NCI-H2081 (cell line): ENCODE results near the gene CMTM1.
A peak's percentile ranks its signal among the peaks of the same experiment; 100 is the strongest.
"Not testable (repeated sequence)": the region's sequence is repeated elsewhere in the genome, so short reads cannot be mapped to it uniquely, and the experiment has no call there.

Experiments
- DNase-seq, 2 experiments: peaks; one replicate each; lab custom pipeline; 2025; lab: John Stamatoyannopoulos, UW

The CMTM1 gene

DNA sequence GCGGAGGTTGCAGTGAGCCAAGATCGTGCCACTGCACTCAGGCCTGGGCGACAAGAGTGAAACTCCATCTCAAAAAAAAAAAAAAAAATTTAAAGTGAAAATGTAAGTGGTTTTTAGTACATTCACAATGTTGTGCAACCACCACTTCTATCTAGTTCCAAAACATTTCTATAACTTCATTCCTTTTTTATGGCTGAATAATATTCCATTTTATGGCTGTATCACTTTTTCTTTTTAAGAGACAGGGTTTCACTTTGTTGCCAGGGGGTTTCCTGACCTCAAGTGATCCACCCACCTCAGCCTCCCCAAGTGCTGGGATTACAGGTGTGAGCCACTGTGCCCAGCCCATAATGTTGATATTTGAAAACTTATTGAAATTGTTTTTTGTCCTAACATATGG is 26.6 kb downstream of the CMTM1 start:
- no peak for DNase-seq

DNA sequence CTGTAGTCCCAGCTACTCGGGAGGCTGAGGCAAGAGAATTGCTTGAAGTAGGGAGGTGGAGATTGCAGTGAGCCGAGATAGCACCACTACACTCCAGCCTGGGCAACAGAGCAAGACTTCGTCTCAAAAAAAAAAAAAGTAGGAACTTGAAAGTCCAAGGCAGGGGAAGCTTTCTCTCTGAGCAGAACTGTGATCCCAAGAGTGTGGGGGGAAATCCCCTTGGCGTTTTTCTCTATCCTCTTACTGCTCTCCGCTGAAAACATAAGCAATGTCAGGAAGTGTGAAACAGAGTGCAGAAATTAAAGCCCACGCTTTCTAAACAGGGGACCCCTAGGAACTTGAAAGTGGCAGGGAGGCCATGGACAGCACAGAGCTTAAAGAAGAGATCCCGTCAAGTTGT is 28.5 kb downstream of the CMTM1 start:
- no peak for DNase-seq

DNA sequence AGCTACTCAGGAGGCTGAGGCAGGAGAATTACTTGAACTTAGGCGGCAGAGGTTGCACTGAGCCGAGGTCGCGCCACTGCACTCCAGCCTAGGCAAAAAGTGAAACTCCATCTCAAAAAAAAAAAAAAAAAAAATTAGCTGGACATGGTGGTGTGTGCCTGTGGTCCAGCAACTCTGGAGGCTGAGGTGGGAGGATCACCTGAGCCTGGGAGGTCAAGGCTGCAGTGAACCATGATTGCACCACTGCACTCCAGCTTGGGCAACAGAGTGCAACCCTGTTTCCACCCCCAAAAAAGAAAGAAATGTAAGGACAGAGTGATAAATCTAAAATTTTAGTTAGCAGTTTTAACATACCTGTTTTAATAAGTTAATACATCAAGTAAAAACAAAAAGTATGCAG is 30.3 kb downstream of the CMTM1 start:
- DNase-seq: not testable (repeated sequence)

DNA sequence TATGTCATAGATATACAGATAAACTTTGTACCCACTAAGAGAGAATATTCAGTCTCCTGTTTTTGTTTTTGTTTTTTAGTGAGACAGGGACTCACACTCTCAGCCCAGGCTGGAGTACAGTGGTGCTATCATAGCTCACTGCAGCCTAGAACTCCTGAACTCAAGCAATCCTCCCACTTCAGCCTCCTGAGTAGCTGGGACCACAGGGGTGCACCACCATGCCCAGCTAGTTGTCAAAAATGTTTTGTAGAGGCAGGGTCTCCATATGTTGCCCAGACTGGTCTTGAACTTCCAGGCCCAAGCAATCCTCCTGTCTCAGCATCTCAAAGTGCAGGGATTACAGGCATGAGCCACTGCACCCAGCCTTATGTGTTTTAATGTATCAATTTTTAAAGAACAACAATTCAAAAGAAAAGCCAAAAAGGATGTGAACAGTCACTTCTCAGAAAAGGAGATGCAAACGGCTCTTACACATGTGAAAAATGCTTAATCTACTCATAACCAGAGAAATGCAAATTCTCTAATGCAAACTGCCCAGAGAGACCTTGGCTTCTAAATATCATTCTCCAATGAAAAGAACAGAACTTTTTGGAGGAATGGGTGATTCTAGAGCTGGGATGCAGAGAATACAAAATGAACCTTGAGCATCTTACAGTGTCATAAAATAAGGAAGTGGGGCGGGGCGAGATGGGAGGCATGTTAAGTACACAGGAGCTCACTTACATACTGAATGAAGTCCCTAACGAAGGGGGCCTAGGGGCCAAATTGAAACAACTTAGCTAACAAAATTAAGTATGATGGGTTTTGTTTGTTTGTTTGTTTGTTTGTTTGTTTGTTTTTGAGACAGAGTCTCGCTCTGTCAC is 31.0 kb downstream of the CMTM1 start:
- DNase-seq: no peak

DNA sequence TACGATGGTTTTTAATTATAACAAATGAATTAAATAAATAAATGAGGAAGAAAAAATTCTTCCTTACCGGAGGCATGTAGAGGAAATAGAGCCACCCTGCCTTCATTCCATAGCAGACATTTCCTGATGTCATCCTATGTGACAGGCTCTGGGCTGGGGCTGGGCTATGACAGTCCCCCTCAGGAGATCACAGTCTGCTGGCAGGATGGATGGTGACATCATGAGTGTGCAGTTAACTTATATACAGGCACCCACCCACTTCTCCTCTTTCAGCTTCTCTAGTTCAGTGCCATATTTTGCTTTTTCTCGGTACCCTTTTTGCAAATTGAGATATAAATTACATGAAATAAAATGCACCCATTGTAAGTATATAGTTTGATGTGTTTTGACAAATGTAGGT is 31.9 kb downstream of the CMTM1 start:
- no peak for DNase-seq

DNA sequence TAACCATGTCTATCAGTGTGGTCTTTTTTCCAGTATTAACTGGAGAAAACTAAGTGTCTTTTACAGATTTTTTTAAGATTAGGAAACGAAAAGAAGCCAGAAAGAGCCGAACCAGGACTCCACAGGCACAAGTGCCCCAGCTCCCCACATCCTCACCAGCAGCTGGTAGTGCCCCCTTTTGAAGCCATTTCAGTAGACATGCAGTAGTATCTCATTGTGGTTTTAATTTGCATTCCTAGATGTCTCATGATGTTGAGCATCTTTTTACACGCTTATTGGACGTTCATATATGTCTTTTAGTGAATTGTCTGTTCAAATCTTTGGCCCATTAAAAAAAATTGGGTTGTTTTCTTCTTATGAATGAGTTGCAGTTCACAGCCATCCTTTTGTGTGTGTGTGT is 33.5 kb downstream of the CMTM1 start:
- no peak for DNase-seq

DNA sequence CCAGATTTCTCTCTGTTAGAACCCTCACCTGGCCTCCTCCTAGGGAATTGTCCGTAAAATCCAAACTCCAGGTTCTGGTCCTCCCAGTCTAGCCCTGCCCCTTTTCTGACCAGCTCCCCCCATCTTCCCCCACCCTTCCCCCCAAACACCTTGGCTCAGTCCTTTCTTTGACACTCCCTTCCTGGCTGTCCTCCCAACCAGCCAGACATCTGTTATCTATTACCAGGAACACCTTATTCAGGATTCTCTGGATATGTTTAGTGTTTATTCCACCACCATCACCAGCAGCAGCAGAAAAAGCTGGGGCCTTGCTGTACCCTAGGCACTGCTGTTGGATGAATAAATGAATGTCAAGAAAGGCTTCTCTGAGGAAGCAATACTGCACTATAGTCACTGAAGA is 34.2 kb downstream of the CMTM1 start:
- no peak for DNase-seq

DNA sequence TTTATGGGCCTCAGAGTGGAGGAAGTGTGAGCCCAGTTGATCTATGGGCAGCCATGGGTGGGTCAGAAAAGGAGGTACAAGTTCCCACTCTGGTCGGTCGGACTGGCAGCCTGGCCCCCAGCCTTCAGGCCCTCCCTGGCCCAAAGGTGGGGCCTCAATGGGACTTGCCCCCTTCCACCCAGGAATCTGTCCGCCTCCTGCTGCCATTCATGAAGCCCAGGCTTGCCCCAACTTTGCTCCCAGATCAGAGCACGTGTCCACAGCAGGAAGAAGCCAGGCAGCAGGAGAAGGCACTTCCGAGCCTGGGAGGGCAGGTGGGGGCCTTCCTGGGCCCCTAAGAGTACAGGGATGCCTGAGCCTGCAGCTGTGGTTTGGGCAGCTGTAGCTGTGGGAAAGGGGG is 35.2 kb downstream of the CMTM1 start:
- DNase-seq: no peak

DNA sequence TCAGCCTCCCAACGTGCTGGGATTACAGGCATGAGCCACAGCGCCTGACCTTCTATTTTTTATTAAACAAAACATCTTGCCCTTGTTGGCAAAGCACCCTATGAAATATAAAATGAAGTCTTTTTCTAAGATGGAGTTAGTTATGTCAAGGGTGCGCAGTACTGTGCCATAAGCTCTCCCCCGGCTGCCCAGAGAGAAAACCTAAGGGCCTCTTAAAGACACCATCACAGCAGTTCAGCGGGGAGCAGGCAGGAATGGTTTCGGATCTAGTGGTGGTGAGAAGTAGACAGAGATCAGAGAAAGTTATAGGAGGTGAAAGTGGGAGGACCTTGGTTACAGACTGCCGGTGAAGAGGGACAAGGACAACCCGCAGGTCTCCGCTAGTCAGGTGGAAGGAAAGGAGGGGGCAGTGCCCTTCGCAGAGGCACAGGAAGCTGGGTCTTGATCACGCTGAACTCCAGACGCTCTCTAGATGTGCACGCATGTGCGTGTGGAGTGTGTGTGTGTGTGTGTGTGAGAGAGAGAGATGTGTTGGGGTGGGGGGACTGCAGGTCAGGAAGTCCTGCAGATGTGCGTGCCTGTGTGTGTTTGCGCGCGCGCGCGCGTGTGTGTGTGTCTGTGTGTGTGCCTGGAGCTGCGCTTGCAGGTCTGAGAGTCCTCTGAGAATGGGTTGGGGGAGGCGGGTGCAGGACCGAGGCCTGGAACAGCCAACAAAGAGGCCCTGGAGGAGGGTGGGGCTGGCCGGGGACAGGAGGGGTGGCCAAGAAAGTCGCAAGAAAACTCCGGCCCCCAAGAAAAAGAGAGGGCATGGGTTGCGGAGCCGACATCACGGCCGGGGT is 37.5 kb downstream of the CMTM1 start:
- DNase-seq: peak; percentile 17 to 52

DNA sequence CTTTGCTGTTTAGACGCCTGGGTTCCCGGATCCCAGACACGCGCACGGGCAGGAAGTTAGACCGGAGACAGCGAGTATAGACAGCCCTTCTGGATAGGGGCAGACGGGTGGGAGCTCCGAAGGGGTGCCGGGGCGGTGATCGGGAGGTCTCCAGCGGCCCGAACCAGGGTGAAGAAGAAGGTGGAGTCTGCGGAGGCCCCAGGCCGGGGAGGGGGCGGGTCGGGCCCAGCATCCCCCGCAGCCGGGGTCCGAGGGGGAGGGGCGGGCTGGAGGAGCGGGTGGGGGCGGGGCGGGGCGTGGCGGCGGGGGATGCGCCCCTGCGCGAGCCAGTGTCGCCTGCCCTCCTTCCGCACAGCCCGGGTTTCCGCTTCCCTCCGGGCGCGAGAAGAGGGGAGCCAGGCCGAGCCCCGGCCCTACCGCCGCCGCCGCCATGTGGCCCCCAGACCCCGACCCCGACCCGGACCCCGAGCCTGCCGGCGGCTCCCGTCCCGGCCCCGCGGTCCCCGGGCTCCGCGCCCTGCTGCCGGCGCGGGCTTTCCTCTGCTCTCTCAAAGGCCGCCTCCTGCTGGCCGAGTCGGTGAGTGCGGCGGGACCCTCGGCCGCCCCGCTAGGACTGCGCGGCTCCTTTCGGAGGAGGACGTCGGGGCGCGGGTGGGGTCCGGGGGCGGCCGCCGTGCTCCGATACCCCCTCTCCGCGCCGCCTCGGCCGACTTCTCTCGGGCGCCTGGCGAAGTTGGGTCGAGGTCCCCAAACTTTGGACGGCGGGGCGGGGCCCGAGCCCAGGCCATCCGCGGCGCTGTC is 38.3 kb downstream of the CMTM1 start, which contains the start of gene CMTM3:
Gene CMTM3 (plus strand): TSS at position 329 of the 801 bp plus-strand sequence. CDS start 102 bp downstream, at position 431.
- peak; percentile 10 to 38 for DNase-seq

DNA sequence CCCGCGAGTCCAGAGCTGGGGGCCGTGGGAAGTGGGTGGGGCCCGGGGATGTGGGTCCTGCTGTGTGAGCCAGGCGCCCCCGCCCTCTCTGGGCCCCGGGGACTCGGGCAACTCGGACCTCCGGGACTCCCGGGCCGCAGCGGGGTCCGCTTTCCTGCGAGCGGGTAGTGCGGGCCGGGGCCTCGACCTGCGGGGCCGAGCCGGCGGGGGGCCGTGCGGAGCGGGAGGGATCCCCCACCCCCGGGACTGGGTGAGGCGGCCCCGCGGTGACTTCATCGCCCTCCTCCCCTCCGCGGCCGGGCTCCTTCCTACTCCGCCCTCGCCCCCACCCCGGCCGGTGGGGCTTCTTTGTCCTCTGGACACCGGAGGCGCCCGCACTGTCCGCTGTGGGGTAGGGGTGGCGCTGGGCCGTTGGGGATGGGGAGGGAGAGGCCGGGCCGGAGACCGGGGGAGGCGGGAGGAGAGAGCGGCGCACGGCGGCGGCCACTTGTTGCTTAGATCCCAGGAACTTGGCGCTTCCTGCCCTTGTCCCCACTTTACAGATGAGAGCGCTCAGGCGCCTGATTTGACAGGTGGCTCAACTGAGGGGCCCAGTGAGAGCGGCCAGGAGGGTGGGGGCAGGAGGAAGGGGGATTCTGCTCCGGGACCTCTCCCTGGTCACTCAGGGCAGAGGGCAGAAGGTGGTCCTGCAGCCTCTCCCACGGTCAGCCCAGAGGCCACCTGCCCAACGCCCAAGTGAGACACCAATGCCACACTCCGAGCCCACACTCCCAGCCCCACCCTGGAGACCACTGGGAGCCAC is 39.1 kb downstream of the CMTM1 start:
- no peak for DNase-seq

DNA sequence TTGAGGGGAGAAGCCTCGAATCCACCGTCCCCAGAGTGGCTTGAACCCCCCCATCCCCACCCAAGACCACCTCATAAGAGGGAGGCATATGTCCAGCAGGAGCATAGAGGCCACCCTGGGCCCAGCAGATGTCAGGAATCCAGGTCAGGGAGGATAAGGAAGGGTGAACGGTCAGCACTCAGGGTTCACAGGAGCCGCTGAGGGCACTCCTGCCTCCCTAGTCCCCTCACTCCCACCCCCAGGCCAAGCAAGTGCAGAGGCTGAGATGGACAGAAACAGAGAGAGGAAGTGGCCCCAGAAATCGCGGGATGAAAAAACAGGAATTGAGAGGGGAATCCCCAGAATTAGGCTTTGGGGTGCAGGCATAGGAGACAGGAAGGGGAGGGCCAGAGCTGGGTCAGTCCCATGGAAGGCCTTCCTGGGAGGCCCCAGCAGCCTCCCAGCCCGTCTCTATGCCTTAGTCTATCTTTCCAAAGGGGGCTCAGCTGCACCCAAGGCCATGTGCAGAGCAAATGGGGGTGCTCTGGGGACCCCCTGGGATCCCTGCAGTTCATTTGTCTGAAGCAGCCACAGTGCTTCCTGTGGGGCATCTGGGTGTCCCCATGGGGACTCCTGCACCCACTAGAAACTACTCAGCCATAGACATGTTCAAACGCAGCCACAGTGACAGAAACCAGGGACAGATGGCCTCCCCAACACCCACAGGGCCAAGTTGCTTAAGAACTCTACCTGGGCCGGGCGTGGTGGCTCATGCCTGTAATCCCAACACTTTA is 39.9 kb downstream of the CMTM1 start:
- no peak for DNase-seq

DNA sequence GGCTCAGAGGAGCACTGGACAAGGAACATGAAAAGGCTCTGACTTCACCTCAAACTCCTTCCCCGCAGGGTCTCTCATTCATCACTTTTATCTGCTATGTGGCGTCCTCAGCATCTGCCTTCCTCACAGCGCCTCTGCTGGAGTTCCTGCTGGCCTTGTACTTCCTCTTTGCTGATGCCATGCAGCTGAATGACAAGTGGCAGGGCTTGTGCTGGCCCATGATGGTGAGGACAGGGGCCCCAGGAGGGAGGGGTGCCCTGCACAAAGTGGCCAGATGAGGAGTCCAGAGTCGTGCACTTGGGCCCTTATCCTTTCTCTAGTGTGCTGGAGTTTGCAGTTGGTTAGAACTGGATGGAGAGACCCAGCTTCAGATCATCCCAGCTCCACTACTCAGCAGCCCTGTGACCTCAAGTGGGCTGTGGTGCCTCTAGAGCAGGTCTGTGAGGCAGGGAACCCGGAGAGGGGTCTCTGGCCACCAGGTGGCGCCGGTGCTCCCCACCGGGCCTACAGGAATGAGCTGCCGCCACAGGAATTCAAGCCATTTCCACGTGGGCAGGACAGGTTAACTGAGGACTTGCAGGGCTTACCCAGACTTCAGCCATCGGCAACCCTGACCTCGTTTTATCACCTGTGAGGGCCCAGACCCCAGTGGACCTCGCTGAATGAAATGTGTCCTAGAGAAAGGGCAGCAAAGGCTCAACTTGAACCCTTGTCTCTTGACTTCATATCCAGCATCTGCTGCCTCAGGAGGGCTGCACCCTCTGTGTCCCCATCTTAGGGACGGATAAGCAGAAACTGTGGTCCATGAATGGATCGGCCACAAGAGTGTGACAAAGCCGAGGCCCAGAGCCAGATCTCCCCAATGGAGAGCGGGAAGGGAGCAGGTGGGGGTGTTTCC is 42.3 kb downstream of the CMTM1 start:
- peak; percentile 35 to 53 for DNase-seq

DNA sequence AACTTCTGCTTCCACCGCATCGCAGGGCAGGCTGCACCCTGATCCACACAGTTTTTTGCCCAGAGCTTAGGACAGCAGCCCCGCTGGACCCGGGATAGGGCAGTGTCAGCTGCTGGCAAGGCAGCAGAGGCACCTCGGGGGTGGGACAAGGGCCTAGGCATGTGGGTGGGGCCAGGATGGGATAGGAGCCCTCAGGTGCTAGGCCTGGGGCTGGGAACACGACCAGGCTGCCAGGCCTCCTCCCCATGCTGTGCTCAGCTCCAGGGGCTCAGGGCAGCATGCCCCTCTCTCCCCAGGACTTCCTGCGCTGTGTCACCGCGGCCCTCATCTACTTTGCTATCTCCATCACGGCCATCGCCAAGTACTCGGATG is 42.9 kb downstream of the CMTM1 start:
- no peak for DNase-seq

DNA sequence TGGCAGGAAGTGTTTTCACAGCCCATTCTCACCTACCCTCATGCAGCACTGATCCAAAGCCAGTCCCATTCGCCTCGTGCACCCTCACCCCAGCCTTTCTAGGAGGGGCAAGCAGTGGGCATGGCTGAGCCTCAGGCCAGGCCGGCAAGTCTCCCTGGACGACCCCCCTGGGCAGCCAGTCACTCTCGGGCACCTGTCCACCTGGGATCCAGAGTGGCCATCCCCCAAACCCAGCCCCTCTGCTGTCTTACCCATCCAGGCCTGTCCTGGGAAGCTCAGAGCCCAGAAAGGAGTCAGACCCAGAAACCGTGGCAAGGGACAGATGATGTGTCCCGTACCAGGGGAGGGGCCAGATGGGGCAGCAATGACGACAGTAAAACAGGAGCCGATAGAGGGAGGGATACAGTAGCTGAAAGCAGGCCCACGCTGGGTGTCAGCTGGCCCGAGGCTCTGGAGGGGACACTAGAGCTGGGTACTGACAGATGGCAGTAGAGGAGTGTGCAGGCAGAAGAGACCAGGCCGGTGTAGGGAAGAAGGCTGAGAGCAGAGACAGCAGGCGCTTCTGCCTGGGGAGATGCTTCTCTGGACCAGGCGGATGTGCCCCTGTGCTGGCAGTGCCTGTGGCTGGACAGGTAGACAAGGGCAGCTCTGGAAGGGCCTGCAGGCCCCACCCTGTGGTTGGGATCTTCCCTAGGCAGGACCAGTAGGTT is 44.0 kb downstream of the CMTM1 start:
- no peak for DNase-seq

DNA sequence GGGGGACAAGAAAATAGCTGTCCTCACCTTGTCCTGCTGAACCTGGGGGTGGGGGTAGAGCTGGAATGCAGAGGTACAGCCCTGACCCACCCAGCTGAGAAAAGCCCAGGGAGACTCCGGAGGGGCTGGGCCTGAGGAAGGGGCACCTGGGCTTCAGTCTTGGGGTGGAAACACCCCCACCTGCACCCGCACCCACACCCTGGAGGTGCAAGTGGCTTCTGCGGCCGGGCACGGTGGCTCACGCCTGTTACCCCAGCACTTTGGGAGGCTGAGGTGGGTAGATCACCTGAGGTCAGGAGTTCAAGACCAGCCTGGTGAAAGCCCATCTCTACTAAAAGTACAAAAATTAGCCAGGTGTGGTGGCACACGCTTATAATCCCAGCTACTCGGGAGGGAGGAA is 45.7 kb downstream of the CMTM1 start:
- DNase-seq: not testable (repeated sequence)

DNA sequence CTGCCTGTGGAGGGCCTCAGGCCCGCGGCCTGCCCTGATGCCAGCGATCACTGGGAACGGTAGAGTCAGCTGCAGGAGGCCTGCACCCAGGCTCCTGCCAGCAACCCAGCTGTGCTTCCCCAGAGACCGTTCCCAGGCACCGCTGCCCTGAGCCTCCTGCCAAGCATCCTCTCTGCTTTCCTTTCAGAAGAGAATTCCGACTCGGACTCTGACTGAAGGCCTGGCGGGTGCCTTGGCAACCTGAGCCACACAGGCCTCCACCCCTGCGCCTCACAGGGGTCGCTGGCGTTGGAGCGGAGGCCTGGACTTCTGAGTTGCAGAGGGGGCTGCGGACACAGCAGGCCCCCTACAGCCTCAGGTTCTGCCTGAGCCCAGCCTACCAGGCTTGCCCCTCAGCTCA is 46.2 kb downstream of the CMTM1 start:
- DNase-seq: no peak

DNA sequence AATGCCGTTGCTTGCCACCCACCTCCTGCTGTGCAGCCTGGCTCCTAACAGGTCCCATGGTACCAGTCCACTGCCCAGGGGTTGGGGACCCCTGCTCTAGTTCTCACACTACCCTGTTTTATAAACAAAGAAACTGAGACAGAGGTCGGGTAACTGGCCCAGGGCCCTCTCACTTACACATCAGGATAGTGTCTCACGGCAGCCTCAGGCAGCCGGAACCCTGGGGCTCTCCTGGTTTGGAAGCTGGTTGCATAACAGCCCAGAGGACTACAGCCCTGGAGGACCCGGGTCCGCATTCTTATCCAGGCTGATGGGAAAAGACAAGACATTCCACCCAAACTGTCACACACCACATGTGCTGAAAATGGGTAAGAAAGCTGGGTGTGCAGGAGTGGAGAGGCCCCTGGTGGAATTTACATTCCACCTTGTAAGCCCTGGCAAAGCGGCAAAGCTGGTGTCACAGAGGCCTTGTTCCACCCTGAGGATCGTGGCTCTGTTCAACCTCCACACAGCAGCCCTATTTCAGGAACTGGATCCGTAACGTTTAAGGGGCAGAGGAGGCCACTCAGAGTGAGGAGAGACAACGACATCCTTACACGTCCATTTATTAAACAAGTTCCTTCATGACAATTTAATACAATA is 48.0 kb downstream of the CMTM1 start:
- DNase-seq: no peak
